ENCODE data around the gene MED25. TPM values are rescaled to one million over a fixed set of nuclear protein-coding genes. Genes with fewer than 3 reads are reported as not detected.

MED25 gene
- total and polyA plus RNA-seq, 2 of the 8 experiments (the other 6 are each of a cell fraction or from before 2014, with no cell fraction given) = 21.6 to 71.4 TPM

DNA sequence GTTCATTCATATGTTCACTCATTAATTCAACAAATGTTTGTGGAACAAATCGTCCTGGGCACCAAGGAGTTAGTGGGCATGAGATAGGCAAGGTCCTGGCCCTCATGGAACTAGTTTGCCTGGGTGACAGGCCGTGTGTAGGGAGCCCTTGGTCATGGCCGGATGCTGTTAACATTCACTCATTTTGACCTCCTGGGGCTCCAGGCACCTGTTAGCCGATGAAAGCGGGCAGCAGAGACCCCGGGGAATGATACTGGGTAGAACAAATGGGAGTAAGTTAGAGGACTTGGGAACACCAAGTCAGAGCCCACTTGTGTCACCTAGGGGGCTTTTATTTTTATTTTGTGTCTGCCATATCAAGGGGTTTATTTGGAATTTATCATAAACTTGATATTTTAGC is 6.6 kb downstream of the MED25 start:
- Histone ChIP-seq H3K4me1 (replicated peaks in 1 of 4; ENCODE audit: control insufficient read depth in 3 of 4, insufficient read depth in 4 of 4, low read length in 3 of 4) (no peaks in the 10 kb centered on the region), H2BK12ac (ENCODE audit: low read depth, low read length) (no peak overlapping the region), H2AFZ (ENCODE audit: low read length) (no peak overlapping the region), H3K79me1 (ENCODE audit: low read depth, low read length) (peaks cover 16% of the 10 kb centered on the region), H3K23ac (ENCODE audit: insufficient read length) (no peak overlapping the region), H2BK20ac (ENCODE audit: low read length) (no peak overlapping the region), H3K18ac (ENCODE audit: extremely low read depth, low read length) (no peak overlapping the region), H4K8ac (ENCODE audit: extremely low read depth, insufficient read depth, low read length) (no peak overlapping the region), H3K27me3 (replicated peaks in 1 of 4; ENCODE audit: control insufficient read depth in 3 of 4, extremely low read depth in 1 of 4, insufficient read depth in 3 of 4, low read length in 3 of 4) (no peaks in the 10 kb centered on the region), H3K4me2 (ENCODE audit: insufficient read depth in 1 of 2, low read depth in 2 of 2, low read length in 2 of 2) (no peak overlapping the region), H3K4me3 (ENCODE audit: extremely low read depth in 1 of 4, insufficient read depth in 2 of 4, low read depth in 3 of 4, low read length in 4 of 4) (no peak overlapping the region), H3K23me2 (ENCODE audit: low read depth, low read length) (no peaks in the 10 kb centered on the region), H3K14ac (ENCODE audit: insufficient read length) (no peak overlapping the region), H4K91ac (replicated peaks; ENCODE audit: insufficient read length, low read length) (no peak overlapping the region), H2BK5ac (ENCODE audit: low read depth, low read length) (no peak overlapping the region), H3K36me3 (ENCODE audit: control insufficient read depth in 2 of 4, insufficient read depth in 4 of 4, low read length in 3 of 4) (peaks cover 0 to 13% (median 4%) of the 10 kb centered on the region in 4 experiments; a peak in 5 of 8 replicates), H3K56ac (replicated peaks; ENCODE audit: insufficient read length, low read depth, low read length) (no peak overlapping the region), H3K4ac (replicated peaks; ENCODE audit: insufficient read length, low read depth, low read length) (no peak overlapping the region), H2AK5ac (ENCODE audit: low read depth, low read length) (no peak overlapping the region), H2BK120ac (replicated peaks; ENCODE audit: low read depth, low read length) (no peak overlapping the region), H2BK15ac (ENCODE audit: low read length) (no peak overlapping the region), H3K9ac (replicated peaks in 1 of 4; ENCODE audit: extremely low read depth in 1 of 4, low read depth in 3 of 4, low read length in 3 of 4) (no peak overlapping the region), H4K20me1 (replicated peaks in 1 of 2; ENCODE audit: control insufficient read depth in 1 of 2, insufficient read depth in 2 of 2, low read length in 2 of 2) (peaks cover 8 to 18% of the 10 kb centered on the region in 2 experiments), H4K5ac (ENCODE audit: insufficient read length, low read depth, low read length) (no peak overlapping the region), H3K9me3 (ENCODE audit: insufficient read depth in 2 of 2, low read depth in 1 of 2, low read length in 1 of 2) (no peaks in the 10 kb centered on the region), H3K27ac (ENCODE audit: low read depth, low read length) (no peak overlapping the region), H3K79me2 (ENCODE audit: control insufficient read depth in 1 of 2, insufficient read depth in 2 of 2, low read length in 2 of 2) (peaks cover 0 to 30% of the 10 kb centered on the region in 2 experiments; a peak in 3 of 4 replicates)
- no peak for FAIRE-seq
- POLR2A ChIA-PET (ENCODE audit: partially characterized antibody) = interaction anchor here (0.6 to 3.1 kb wide), 5 partner anchors 11 to 215 kb away, joined by 3 to 10 read pairs (median 4); partner anchors contain the start of gene FUZ
- 86% methylated on average over 6 of the region's 6 CpGs; no CpG with 5 or more reads in 1 of the 2 experiments for WGBS, 2 experiments (ENCODE audit: extremely low coverage in 1 of 2, insufficient coverage in 1 of 2, insufficient read length in 1 of 2, insufficient replicate concordance in 2 of 2, low coverage in 1 of 2, low lambda C conversion rate in 2 of 2, missing lambda C conversion rate in 1 of 2)
- DNase-seq (ENCODE audit: low read depth in 1 of 2, low spot score in 2 of 2) = no peak
- CTCF ChIA-PET (ENCODE audit: partially characterized antibody) = interaction anchor here (0.6 to 1.9 kb wide), 3 partner anchors 14 to 144 kb away, joined by 3 to 4 read pairs (median 3); no protein-coding TSS in a partner anchor
- TF ChIP-seq GTF2F1 (IDR thresholded peaks at IDR 0.05; ENCODE audit: borderline replicate concordance, low read depth, low read length) (no peak), KDM1A (IDR thresholded peaks at IDR 0.05; ENCODE audit: borderline replicate concordance, low read length) (no peak), RAD21 (IDR thresholded peaks at IDR 0.05 in 1 of 2, conservative IDR thresholded peaks at IDR 0.05 in 1 of 2; ENCODE audit: low read depth in 2 of 2, low read length in 2 of 2) (no peak), SIX5 (IDR thresholded peaks at IDR 0.05; ENCODE audit: low read depth, low read length) (no peak), RNF2 (IDR thresholded peaks at IDR 0.05; ENCODE audit: borderline replicate concordance, low read depth, low read length, missing control alignments, poor library complexity, severe bottlenecking) (no peak), CHD2 (IDR thresholded peaks at IDR 0.05; ENCODE audit: low read length) (no peak), RXRA (IDR thresholded peaks at IDR 0.05; ENCODE audit: insufficient read depth, low read depth, low read length) (no peak), SIN3A (conservative IDR thresholded peaks at IDR 0.05 in 1 of 2, IDR thresholded peaks at IDR 0.05 in 1 of 2; ENCODE audit: low read depth in 1 of 2, low read length in 2 of 2) (no peak), RFX5 (IDR thresholded peaks at IDR 0.05; ENCODE audit: borderline replicate concordance, low read depth, low read length) (no peak), CBX8 (IDR thresholded peaks at IDR 0.05; ENCODE audit: borderline replicate concordance, low read depth, low read length) (no peak), FOSL1 (IDR thresholded peaks at IDR 0.05; ENCODE audit: insufficient read depth, low read depth, low read length) (no peak), SIRT6 (IDR thresholded peaks at IDR 0.05; ENCODE audit: low read length) (no peak), CBX5 (IDR thresholded peaks at IDR 0.05; ENCODE audit: low read depth, low read length) (no peak)
